Rectal smooth muscle tissue (tissue), 1 donor: ENCODE results near the gene PRTN3.
A peak's percentile ranks its signal among the peaks of the same experiment; 100 is the strongest.
"Not testable (repeated sequence)": the region's sequence is repeated elsewhere in the genome, so short reads cannot be mapped to it uniquely, and the experiment has no call there.

Experiments
- H3K27ac ChIP-seq: one replicate; pipeline ENCODE4 v1.7.0; 2013; ENCODE audit warnings: low read depth, low read length, inconsistent platforms
- H3K27me3 ChIP-seq: one replicate; pipeline ENCODE4 v1.7.0; 2013; ENCODE audit warnings: low read length; ENCODE audit not compliant: control insufficient read depth, insufficient read depth
- H3K36me3 ChIP-seq: one replicate; pipeline ENCODE4 v1.7.0; 2013; ENCODE audit warnings: low read length; ENCODE audit not compliant: control insufficient read depth, insufficient read depth
- H3K4me1 ChIP-seq: one replicate; pipeline ENCODE4 v1.7.0; 2013; ENCODE audit warnings: low read length; ENCODE audit not compliant: control insufficient read depth, insufficient read depth
- H3K4me3 ChIP-seq: one replicate; pipeline ENCODE4 v1.7.0; 2013; ENCODE audit warnings: low read length
- H3K9ac ChIP-seq: one replicate; pipeline ENCODE4 v1.7.0; 2013; ENCODE audit warnings: low read length

PRTN3 gene

GRCh38 chr19:829129-829758, 11.6 kb upstream of the PRTN3 start:
- H3K4me1 ChIP-seq = no peaks in the 10 kb centered on the region
- H3K27me3 ChIP-seq = peaks cover 11% of the 10 kb centered on the region
- no peak overlapping the region for H3K9ac ChIP-seq
- no peak overlapping the region for H3K4me3 ChIP-seq
- H3K36me3 ChIP-seq = no peaks in the 10 kb centered on the region
- no peak overlapping the region for H3K27ac ChIP-seq

- no peak overlapping the region for H3K27ac ChIP-seq
- H3K27me3 ChIP-seq = peaks cover 17% of the 10 kb centered on the region
- no peaks in the 10 kb centered on the region for H3K4me1 ChIP-seq
- H3K4me3 ChIP-seq = no peak overlapping the region
- no peak overlapping the region for H3K9ac ChIP-seq
- H3K36me3 ChIP-seq = no peaks in the 10 kb centered on the region
Measured at GRCh38 chr19:831407-832369, 9.1 kb upstream of the PRTN3 start.

- Histone ChIP-seq H3K4me3 (no peak overlapping the region), H3K27ac (no peak overlapping the region), H3K9ac (no peak overlapping the region), H3K4me1 (no peaks in the 10 kb centered on the region), H3K27me3 (peaks cover 21% of the 10 kb centered on the region), H3K36me3 (no peaks in the 10 kb centered on the region)
Measured at GRCh38 chr19:834216-834615, 6.6 kb upstream of the PRTN3 start.

GRCh38 chr19:835210-835810, 5.5 kb upstream of the PRTN3 start:
- no peak overlapping the region for H3K4me3 ChIP-seq
- H3K27ac ChIP-seq = no peak overlapping the region
- no peaks in the 10 kb centered on the region for H3K36me3 ChIP-seq
- H3K9ac ChIP-seq = no peak overlapping the region
- no peaks in the 10 kb centered on the region for H3K4me1 ChIP-seq
- H3K27me3 ChIP-seq = peaks cover 18% of the 10 kb centered on the region

- H3K4me3 ChIP-seq, H3K9ac ChIP-seq, H3K27ac ChIP-seq, H3K4me1 ChIP-seq, H3K36me3 ChIP-seq: not testable (repeated sequence)
- H3K27me3 ChIP-seq = peaks cover 23% of the 10 kb centered on the region
Measured at GRCh38 chr19:842802-843179, 2.0 kb downstream of the PRTN3 start.

- peak overlapping the region; percentile 41 for H3K4me3 ChIP-seq
- H3K36me3 ChIP-seq = no peaks in the 10 kb centered on the region
- peaks cover 23% of the 10 kb centered on the region for H3K27me3 ChIP-seq
- no peaks in the 10 kb centered on the region for H3K4me1 ChIP-seq
- H3K9ac ChIP-seq = no peak overlapping the region
- no peak overlapping the region for H3K27ac ChIP-seq
Measured at GRCh38 chr19:843180-843835, 2.5 kb downstream of the PRTN3 start.

- no peak overlapping the region for H3K9ac ChIP-seq
- H3K27me3 ChIP-seq = peaks cover 23% of the 10 kb centered on the region
- H3K4me1 ChIP-seq = no peaks in the 10 kb centered on the region
- peak overlapping the region; percentile 41 for H3K4me3 ChIP-seq
- H3K27ac ChIP-seq = no peak overlapping the region
- H3K36me3 ChIP-seq = no peaks in the 10 kb centered on the region
Measured at GRCh38 chr19:843836-844545, 3.2 kb downstream of the PRTN3 start.

- Histone ChIP-seq H3K27ac (no peak overlapping the region), H3K9ac (no peak overlapping the region), H3K27me3 (peaks cover 23% of the 10 kb centered on the region), H3K4me3 (no peak overlapping the region), H3K4me1 (no peaks in the 10 kb centered on the region), H3K36me3 (no peaks in the 10 kb centered on the region)
Measured at GRCh38 chr19:844546-844971, 3.8 kb downstream of the PRTN3 start.

GRCh38 chr19:845707-846521, 5.1 kb downstream of the PRTN3 start:
- no peak overlapping the region for H3K27ac ChIP-seq
- no peak overlapping the region for H3K4me3 ChIP-seq
- peaks cover 3% of the 10 kb centered on the region for H3K4me1 ChIP-seq
- no peak overlapping the region for H3K9ac ChIP-seq
- H3K36me3 ChIP-seq = no peaks in the 10 kb centered on the region
- peaks cover 19% of the 10 kb centered on the region for H3K27me3 ChIP-seq

- peaks cover 13% of the 10 kb centered on the region for H3K27me3 ChIP-seq
- H3K27ac ChIP-seq = peak overlapping the region; percentile 45
Measured at GRCh38 chr19:848386-848921, 7.7 kb downstream of the PRTN3 start.

GRCh38 chr19:849195-849594, 8.4 kb downstream of the PRTN3 start:
- H3K27ac ChIP-seq, H3K36me3 ChIP-seq, H3K4me3 ChIP-seq, H3K4me1 ChIP-seq, H3K9ac ChIP-seq: not testable (repeated sequence)
- peaks cover 13% of the 10 kb centered on the region for H3K27me3 ChIP-seq

More at GRCh38 chr19:848386-848921, 7.7 kb downstream of the PRTN3 start:
- H3K4me3 ChIP-seq = no peak overlapping the region
- peaks cover 8% of the 10 kb centered on the region for H3K4me1 ChIP-seq
- H3K36me3 ChIP-seq = no peaks in the 10 kb centered on the region
- H3K9ac ChIP-seq = no peak overlapping the region
